Common myeloid progenitor, CD34-positive (primary cell): Measurements from ENCODE around the gene LIN37.

Source experiments
- CTCF ChIA-PET: fragments of 350-600 bp; sonication (Branson Sonifier 250); formaldehyde crosslinking; loops from one replicate; lab custom pipeline; 2021; ENCODE audit warnings: antibody characterized with exemption; lab: Charles Lee
- POLR2A ChIA-PET: fragments of 350-600 bp; sonication (Branson Sonifier 250); formaldehyde crosslinking; loops from one replicate; lab custom pipeline; 2021; ENCODE audit warnings: antibody characterized with exemption; lab: Charles Lee
- DNase-seq, 3 donors: peaks; one replicate each; pipeline versions ENCODE4 v3.0.0 to v3.0.0-alpha.2; 2013
- H3K27ac ChIP-seq, 2 experiments: 1 replicate in 1 of 2; 2 replicates in 1 of 2; pipeline ENCODE4 v1.7.0; 2013; ENCODE audit warnings: inconsistent platforms in 2 of 2, low read length in 2 of 2, mild to moderate bottlenecking in 2 of 2, low read depth in 1 of 2, moderate library complexity in 1 of 2; ENCODE audit not compliant: severe bottlenecking in 2 of 2, insufficient read depth in 1 of 2, poor library complexity in 1 of 2
- H3K27me3 ChIP-seq, 5 experiments: replicated peaks in 2 of 5; 1 replicate in 3 of 5; 2 replicates in 2 of 5; pipeline versions ENCODE4 v1.6.1 to v1.7.0; 2013; ENCODE audit warnings: low read length in 4 of 5, mild to moderate bottlenecking in 2 of 5, moderate library complexity in 2 of 5, inconsistent platforms in 1 of 5; ENCODE audit not compliant: insufficient read depth in 5 of 5, control insufficient read depth in 4 of 5
- H3K36me3 ChIP-seq, 4 experiments: 1 replicate in 2 of 4; 2 replicates in 2 of 4; pipeline versions ENCODE4 v1.6.1 to v1.7.0; 2013; ENCODE audit warnings: low read length in 3 of 4, control low read depth in 1 of 4, mild to moderate bottlenecking in 1 of 4; ENCODE audit not compliant: control insufficient read depth in 4 of 4, insufficient read depth in 4 of 4
- H3K4me1 ChIP-seq, 4 experiments: 1 replicate in 3 of 4; 2 replicates in 1 of 4; pipeline versions ENCODE4 v1.6.1 to v1.7.1; 2013; ENCODE audit warnings: low read length in 3 of 4, mild to moderate bottlenecking in 3 of 4, control low read depth in 1 of 4, inconsistent platforms in 1 of 4, moderate library complexity in 1 of 4; ENCODE audit not compliant: control insufficient read depth in 4 of 4, insufficient read depth in 4 of 4; ENCODE audit errors: control extremely low read depth in 1 of 4
- H3K4me3 ChIP-seq, 7 experiments: 1 replicate in 4 of 7; 2 replicates in 3 of 7; pipeline versions ENCODE4 v1.5.1 to v1.7.0; 2013; ENCODE audit warnings: mild to moderate bottlenecking in 7 of 7, low read length in 6 of 7, moderate library complexity in 6 of 7, inconsistent platforms in 2 of 7, low read depth in 2 of 7, control low read depth in 1 of 7; ENCODE audit not compliant: insufficient read depth in 4 of 7, control insufficient read depth in 1 of 7; ENCODE audit errors: extremely low read depth in 1 of 7
- H3K9me3 ChIP-seq, 5 experiments: 1 replicate in 4 of 5; 2 replicates in 1 of 5; pipeline versions ENCODE4 v1.6.1 to v1.7.1; 2013; ENCODE audit warnings: low read length in 4 of 5, mild to moderate bottlenecking in 2 of 5, inconsistent platforms in 1 of 5, low read depth in 1 of 5, moderate library complexity in 1 of 5; ENCODE audit not compliant: control insufficient read depth in 4 of 5, insufficient read depth in 2 of 5; ENCODE audit errors: control extremely low read depth in 1 of 5
- WGBS: methylation state at CpG from one replicate; pipeline ENCODE4 v1.1.5; 2013; ENCODE audit not compliant: insufficient coverage; 5-methylcytosine and 5-hydroxymethylcytosine counted together

LIN37 gene

GRCh38 chr19:35753634-35754369, 5.4 kb downstream of the LIN37 start:
- H3K27ac ChIP-seq = no peak overlapping the region

GRCh38 chr19:35754370-35755130, 6.2 kb downstream of the LIN37 start:
- no peak overlapping the region for H3K4me3 ChIP-seq
- peaks cover 0 to 28% (median 21%) of the 10 kb centered on the region in 4 experiments for H3K36me3 ChIP-seq
- H3K27me3 ChIP-seq = peaks cover 0 to 37% (median 0%) of the 10 kb centered on the region in 5 experiments
- POLR2A ChIA-PET = no interaction called here
- CTCF ChIA-PET = no interaction called here
- H3K4me1 ChIP-seq = peaks cover 2 to 35% (median 27%) of the 10 kb centered on the region in 4 experiments
- H3K9me3 ChIP-seq = no peaks in the 10 kb centered on the region
- WGBS = 97% methylated on average over 9 of the region's 13 CpGs
- DNase-seq = no peak
- H3K27ac ChIP-seq = no peak overlapping the region

More at GRCh38 chr19:35753634-35754369, 5.4 kb downstream of the LIN37 start:
- H3K36me3 ChIP-seq = peaks cover 0 to 28% (median 21%) of the 10 kb centered on the region in 4 experiments
- 97% methylated on average over 19 of the region's 20 CpGs for WGBS
- H3K9me3 ChIP-seq = no peaks in the 10 kb centered on the region
- peaks cover 6 to 36% (median 28%) of the 10 kb centered on the region in 4 experiments for H3K4me1 ChIP-seq
- H3K4me3 ChIP-seq = no peak overlapping the region
- peaks cover 0 to 37% (median 0%) of the 10 kb centered on the region in 5 experiments for H3K27me3 ChIP-seq
- CTCF ChIA-PET = no interaction called here
- POLR2A ChIA-PET = no interaction called here
- DNase-seq = no peak

- peak overlapping the region in 3 of 7 experiments; percentile 8 to 43 (median 10) for H3K4me3 ChIP-seq
- POLR2A ChIA-PET = interaction anchor here (0.5 kb wide), 1 partner anchor 76 kb away, joined by 3 read pairs; no protein-coding TSS in a partner anchor
- no peaks in the 10 kb centered on the region for H3K9me3 ChIP-seq
- CTCF ChIA-PET = interaction anchor here (1.7 kb wide), 1 partner anchor 11 kb away, joined by 4 read pairs; no protein-coding TSS in a partner anchor
- no peak overlapping the region for H3K27ac ChIP-seq
- H3K27me3 ChIP-seq = peaks cover 0 to 37% (median 0%) of the 10 kb centered on the region in 5 experiments
- WGBS = 67% methylated on average over 17 of the region's 17 CpGs
- peaks cover 0 to 28% (median 21%) of the 10 kb centered on the region in 4 experiments for H3K36me3 ChIP-seq
- no peak for DNase-seq
- peaks cover 2 to 35% (median 27%) of the 10 kb centered on the region in 4 experiments for H3K4me1 ChIP-seq
Measured at GRCh38 chr19:35755131-35755549, 6.8 kb downstream of the LIN37 start.

GRCh38 chr19:35755550-35756376, 7.4 kb downstream of the LIN37 start:
- peak overlapping the region in 3 of 7 experiments; percentile 43 to 100 (median 99) for H3K4me3 ChIP-seq
- H3K27ac ChIP-seq = no peak overlapping the region
- POLR2A ChIA-PET = interaction anchor here (0.5 kb wide), 1 partner anchor 77 kb away, joined by 3 read pairs; no protein-coding TSS in a partner anchor
- peaks cover 0 to 37% (median 0%) of the 10 kb centered on the region in 5 experiments for H3K27me3 ChIP-seq
- H3K4me1 ChIP-seq = peaks cover 2 to 35% (median 27%) of the 10 kb centered on the region in 4 experiments
- peak in 2 of 3 donors; percentile 46 to 56 for DNase-seq
- peaks cover 0 to under 1% (median 0%) of the 10 kb centered on the region in 5 experiments for H3K9me3 ChIP-seq
- 29% methylated on average over 73 of the region's 74 CpGs for whole genome bisulfite sequencing
- H3K36me3 ChIP-seq = peaks cover 0 to 30% (median 22%) of the 10 kb centered on the region in 4 experiments
- CTCF ChIA-PET = interaction anchor here (1.7 kb wide), 1 partner anchor 12 kb away, joined by 4 read pairs; no protein-coding TSS in a partner anchor

- Histone ChIP-seq H3K36me3 (peaks cover 0 to 34% (median 24%) of the 10 kb centered on the region in 4 experiments), H3K9me3 (peaks cover 0 to 1% (median 0%) of the 10 kb centered on the region in 5 experiments), H3K27me3 (peaks cover 0 to 37% (median 0%) of the 10 kb centered on the region in 5 experiments), H3K27ac (peak within 1 kb of the TSS in 1 of 2 experiments; percentile 97), H3K4me3 (peak within 1 kb of the TSS; percentile 1 to 100 (median 93)), H3K4me1 (peaks cover 2 to 35% (median 27%) of the 10 kb centered on the region in 4 experiments)
- ChIA-PET CTCF (interaction anchor here (1.0 to 1.7 kb wide), 2 partner anchors 8 to 13 kb away, joined by 3 to 4 read pairs; partner anchors contain the start of gene LIN37), POLR2A (interaction anchor here (0.7 kb wide), 1 partner anchor 9 kb away, joined by 4 read pairs; the partner anchor contains the start of gene LIN37)
- no peak for DNase-seq
- WGBS = 3% methylated on average over 48 of the region's 52 CpGs
Measured at GRCh38 chr19:35756377-35757230, 8.2 kb downstream of the LIN37 start, which contains the start of gene HSPB6. Gene HSPB6 (minus strand): TSS chr19:35757029. CDS start chr19:35757008, 21 bp downstream.
